Gastrocnemius medialis (tissue), 4 donors: ENCODE results near the gene RHOF. TPM values are rescaled to one million over a fixed set of nuclear protein-coding genes. Genes with fewer than 3 reads are reported as not detected.
A peak's percentile ranks its signal among the peaks of the same experiment; 100 is the strongest.

Experiments
- ATAC-seq, 2 donors: fragments of 150-250 bp; one replicate each; pipeline ENCODE4 v1.9.1; 2016
- DNase-seq, 2 donors: peaks; one replicate each; pipeline ENCODE4 v3.0.0-alpha.2; 2019
- H3K27ac ChIP-seq, 4 donors: fragments of 200-600 bp; sonication (generic); 1 replicate in 1 of 4; 2 replicates in 3 of 4; pipeline ENCODE4 v1.5.1; 2016 to 2018; ENCODE audit warnings: mild to moderate bottlenecking in 2 of 4, moderate library complexity in 1 of 4
- H3K27me3 ChIP-seq, 3 donors: fragments of 200-600 bp; sonication (generic) in 2 of 3; 1 replicate in 1 of 3; 2 replicates in 2 of 3; pipeline versions ENCODE4 v1.5.1 to v1.6.0; 2016 to 2019; ENCODE audit warnings: mild to moderate bottlenecking in 1 of 3, moderate library complexity in 1 of 3
- H3K36me3 ChIP-seq, 2 donors: fragments of 200-600 bp; sonication (generic) in 1 of 2; one replicate each; pipeline ENCODE4 v1.5.1; 2017 to 2018
- H3K4me1 ChIP-seq, 2 donors: fragments of 200-600 bp; sonication (generic) in 1 of 2; one replicate each; pipeline ENCODE4 v1.5.1; 2016 to 2017; ENCODE audit warnings: mild to moderate bottlenecking in 2 of 2
- H3K4me3 ChIP-seq, 4 donors: fragments of 200-600 bp; sonication (generic) in 3 of 4; 1 replicate in 1 of 4; 2 replicates in 3 of 4; pipeline ENCODE4 v1.5.1; 2016 to 2019; ENCODE audit warnings: mild to moderate bottlenecking in 2 of 4
- H3K9me3 ChIP-seq, 3 donors: fragments of 200-600 bp; sonication (generic) in 2 of 3; 1 replicate in 1 of 3; 2 replicates in 2 of 3; pipeline ENCODE4 v1.5.1; 2016 to 2019
- POLR2A ChIP-seq, 2 donors: fragments of 450-650 bp; IDR thresholded peaks; one replicate each; pipeline ENCODE4 v1.6.1; 2017; ENCODE audit warnings: antibody characterized with exemption in 2 of 2, mild to moderate bottlenecking in 2 of 2, moderate library complexity in 2 of 2
- in situ Hi-C, 4 donors: fragments of 200-750 bp; cut with MboI; loops; one replicate each; pipeline versions ENCODE4 v1.15.0 to v1.8.0; 2017; ENCODE audit warnings: low sequenced_read_pairs in 4 of 4
- intact Hi-C: fragments of 100-400 bp; cut with DNase I; formaldehyde crosslinking; loops from one replicate; pipeline ENCODE4 v1.15.1; 2023; ENCODE audit warnings: low total_unique reads
- total RNA-seq, 4 donors: library from RNA; depleted of rRNA; stranded (reverse); fragments of >200 nt; gene quantifications; one replicate each; pipeline versions ENCODE4 v1.1.0 to v1.2.3, GENCODE V29; 2016
- TF ChIP-seq, protein P1 (sequence below), 5 experiments: fragments of 450-650 bp in 3 of 5; fragments of 200-600 bp in 2 of 5; sonication (generic) in 2 of 5; IDR thresholded peaks in 4 of 5; conservative IDR thresholded peaks in 1 of 5; 1 replicate in 4 of 5; 2 replicates in 1 of 5; pipeline ENCODE4 v1.5.1; 2016 to 2019; ENCODE audit warnings: antibody characterized with exemption in 5 of 5, mild to moderate bottlenecking in 3 of 5, moderate library complexity in 3 of 5

RHOF gene
- total RNA-seq, 4 donors from 2014 or later = 2.9 to 6.8 (median 4.1) TPM

DNA sequence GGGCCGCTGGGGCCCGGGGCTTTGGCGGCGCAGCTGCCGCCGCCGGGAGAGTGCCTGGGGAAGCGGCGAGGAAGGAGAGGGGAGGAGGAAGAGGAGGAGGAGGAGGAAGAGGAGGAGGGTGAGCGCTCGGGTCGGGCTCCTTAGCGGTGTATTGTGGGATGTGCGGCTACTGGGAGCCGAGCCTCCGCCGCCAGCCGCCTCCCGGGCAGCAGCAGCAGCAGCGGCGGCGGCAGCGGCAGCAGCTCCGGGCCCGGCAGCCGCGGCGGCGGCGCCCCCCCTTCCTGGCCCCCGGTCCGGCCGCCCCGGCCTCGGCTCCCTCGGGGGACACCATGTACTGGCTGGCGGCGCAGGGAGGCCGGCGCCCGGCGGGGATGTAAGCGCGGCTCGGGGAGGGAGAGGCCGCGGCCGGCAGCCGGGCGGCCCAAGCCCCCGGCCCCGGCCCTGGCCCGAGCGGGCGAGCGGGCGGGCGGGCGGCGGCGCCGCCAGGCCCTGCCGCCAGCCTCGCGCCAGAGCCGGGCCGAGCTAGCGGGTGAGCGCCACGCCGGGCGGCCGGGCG is 10.5 kb upstream of the RHOF start, which contains the start of gene SETD1B:
TSS of gene SETD1B (plus strand) at position 149 of the 556 bp plus-strand sequence. CDS start 729 bp downstream, outside the sequence.
- in situ Hi-C loops (no loop called here), intact Hi-C loops (no loop called here)
- Histone ChIP-seq H3K36me3 (peaks cover 0 to 15% of the 10 kb centered on the region in 2 donors), H3K9me3 (no peaks in the 10 kb centered on the region), H3K4me3 (peak within 1 kb of the TSS; percentile 75 to 86 (median 78)), H3K4me1 (peaks cover 30 to 31% of the 10 kb centered on the region in 2 donors), H3K27me3 (no peaks in the 10 kb centered on the region), H3K27ac (peak within 1 kb of the TSS; percentile 97 to 100 (median 99))
- DNase-seq (peak in 1 of 2 donors; percentile 68), ATAC-seq (peak; percentile 13 to 15)
- TF ChIP-seq, protein P1, sequence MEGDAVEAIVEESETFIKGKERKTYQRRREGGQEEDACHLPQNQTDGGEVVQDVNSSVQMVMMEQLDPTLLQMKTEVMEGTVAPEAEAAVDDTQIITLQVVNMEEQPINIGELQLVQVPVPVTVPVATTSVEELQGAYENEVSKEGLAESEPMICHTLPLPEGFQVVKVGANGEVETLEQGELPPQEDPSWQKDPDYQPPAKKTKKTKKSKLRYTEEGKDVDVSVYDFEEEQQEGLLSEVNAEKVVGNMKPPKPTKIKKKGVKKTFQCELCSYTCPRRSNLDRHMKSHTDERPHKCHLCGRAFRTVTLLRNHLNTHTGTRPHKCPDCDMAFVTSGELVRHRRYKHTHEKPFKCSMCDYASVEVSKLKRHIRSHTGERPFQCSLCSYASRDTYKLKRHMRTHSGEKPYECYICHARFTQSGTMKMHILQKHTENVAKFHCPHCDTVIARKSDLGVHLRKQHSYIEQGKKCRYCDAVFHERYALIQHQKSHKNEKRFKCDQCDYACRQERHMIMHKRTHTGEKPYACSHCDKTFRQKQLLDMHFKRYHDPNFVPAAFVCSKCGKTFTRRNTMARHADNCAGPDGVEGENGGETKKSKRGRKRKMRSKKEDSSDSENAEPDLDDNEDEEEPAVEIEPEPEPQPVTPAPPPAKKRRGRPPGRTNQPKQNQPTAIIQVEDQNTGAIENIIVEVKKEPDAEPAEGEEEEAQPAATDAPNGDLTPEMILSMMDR (IDR thresholded peaks at IDR 0.05 in 4 of 5, conservative IDR thresholded peaks at IDR 0.05 in 1 of 5) = no peak
- peak in 1 of 2 donors; percentile 67 for TF ChIP-seq POLR2A (IDR thresholded peaks at IDR 0.05)

DNA sequence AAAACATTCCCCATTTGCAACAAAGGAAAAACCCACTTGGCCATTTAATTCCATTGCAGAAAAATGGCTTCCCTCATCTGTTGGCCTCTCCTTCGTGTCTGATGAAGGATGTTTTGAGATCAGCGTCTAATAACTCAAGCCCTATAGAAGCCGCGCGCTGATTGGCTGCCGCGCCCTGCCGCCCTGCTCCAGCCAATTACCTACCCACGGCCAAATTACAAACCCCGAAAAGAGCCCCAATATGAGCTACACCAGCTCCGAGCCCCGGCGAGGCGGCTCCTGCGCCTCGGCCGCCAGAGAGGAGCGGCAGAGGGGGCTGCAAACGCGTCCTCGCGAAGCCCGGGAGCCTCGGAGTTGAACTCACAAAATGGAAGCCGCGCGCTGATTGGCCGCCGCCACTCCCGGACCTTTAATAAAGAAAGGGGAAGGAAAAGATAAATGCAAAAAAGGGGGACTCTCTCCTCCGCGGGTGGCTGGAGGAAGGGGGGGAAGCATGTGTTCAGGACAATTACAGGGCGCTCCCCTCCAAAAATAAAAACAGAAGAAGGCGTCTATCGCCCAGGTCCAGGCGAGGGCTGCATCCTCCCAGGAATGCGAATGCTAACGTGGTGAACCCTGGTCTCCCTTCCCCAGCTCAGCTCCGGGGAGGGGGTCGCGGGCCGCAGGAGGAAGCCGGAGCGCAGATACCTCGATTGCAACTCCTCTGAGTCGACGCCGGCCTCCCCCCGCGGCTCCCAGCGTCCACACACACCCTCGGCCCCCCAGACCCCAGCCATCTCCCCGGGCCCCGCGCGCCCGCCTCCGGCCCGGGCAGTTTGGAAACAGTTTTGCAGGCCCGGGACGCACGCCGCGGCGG is 9.6 kb upstream of the RHOF start:
- peak; percentile 85 to 89 for DNase-seq
- Histone ChIP-seq H3K27ac (peak overlapping the region; percentile 97 to 100 (median 99)), H3K4me3 (peak overlapping the region; percentile 66 to 86 (median 75)), H3K27me3 (no peaks in the 10 kb centered on the region), H3K9me3 (no peaks in the 10 kb centered on the region), H3K36me3 (peaks cover 0 to 6% of the 10 kb centered on the region in 2 donors), H3K4me1 (peaks cover 38 to 40% of the 10 kb centered on the region in 2 donors)
- in situ Hi-C loops (no loop called here), intact Hi-C loops (no loop called here)
- ATAC-seq = peak; percentile 42
- TF ChIP-seq, protein P1 (IDR thresholded peaks at IDR 0.05 in 4 of 5, conservative IDR thresholded peaks at IDR 0.05 in 1 of 5) = no peak
- peak; percentile 98 to 99 for TF ChIP-seq POLR2A (IDR thresholded peaks at IDR 0.05)

GRCh38 chr12:121802485-121802842 is 9.0 kb upstream of the RHOF start:
- in situ Hi-C loops = no loop called here
- ATAC-seq (no peak), DNase-seq (no peak)
- Histone ChIP-seq H3K27ac (peak overlapping the region; percentile 97 to 100 (median 99)), H3K4me1 (peaks cover 44 to 45% of the 10 kb centered on the region in 2 donors), H3K27me3 (no peaks in the 10 kb centered on the region), H3K9me3 (no peaks in the 10 kb centered on the region), H3K36me3 (peaks cover 0 to under 1% of the 10 kb centered on the region in 2 donors), H3K4me3 (peak overlapping the region; percentile 66 to 86 (median 75))
- TF ChIP-seq POLR2A (IDR thresholded peaks at IDR 0.05) = no peak
- TF ChIP-seq, protein P1 (IDR thresholded peaks at IDR 0.05 in 4 of 5, conservative IDR thresholded peaks at IDR 0.05 in 1 of 5) = no peak
- intact Hi-C loops = no loop called here

GRCh38 chr12:121801595-121802484 is 8.4 kb upstream of the RHOF start:
- no peaks in the 10 kb centered on the region for H3K27me3 ChIP-seq
- intact Hi-C loops (no loop called here), in situ Hi-C loops (no loop called here)
- ATAC-seq = no peak
- peak overlapping the region; percentile 66 to 86 (median 75) for H3K4me3 ChIP-seq
- H3K36me3 ChIP-seq = no peaks in the 10 kb centered on the region
- H3K4me1 ChIP-seq = peaks cover 43 to 46% of the 10 kb centered on the region in 2 donors
- H3K27ac ChIP-seq = peak overlapping the region; percentile 97 to 100 (median 99)
- H3K9me3 ChIP-seq = no peaks in the 10 kb centered on the region
- no peak for TF ChIP-seq POLR2A (IDR thresholded peaks at IDR 0.05)
- TF ChIP-seq, protein P1 (IDR thresholded peaks at IDR 0.05 in 4 of 5, conservative IDR thresholded peaks at IDR 0.05 in 1 of 5) = no peak
- no peak for DNase-seq
